SK-MEL-5 (cell line): Measurements from ENCODE around the gene WIZ. TPM values are rescaled to one million over a fixed set of nuclear protein-coding genes. Genes with fewer than 3 reads are reported as not detected.

Experiments
- DNase-seq: peaks from one replicate; pipeline ENCODE4 v3.0.0-alpha.2; 2016; ENCODE audit warnings: low read depth, low spot score
- in situ Hi-C: cut with HindIII; loops from 2 replicates; pipeline ENCODE4 v1.10.0; 2016; ENCODE audit warnings: low sequenced_read_pairs, high pct_unique_total_duplicates, low pct_unique_long_range_greater_than_20kb
- total RNA-seq: library from RNA; depleted of rRNA; stranded (reverse); fragments of >200 nt; shearing (Covaris generic); gene quantifications from 2 replicates; pipeline ENCODE4 v1.2.3, GENCODE V29; 2014

The WIZ gene
- total RNA-seq, 1 experiment from 2014 or later = 3.6 TPM

- DNase-seq = no peak
- in situ Hi-C loops = no loop called here
These were observed 11.6 kb downstream of the WIZ start for GRCh38 chr19:15438124-15438496.

- in situ Hi-C loops = no loop called here
- DNase-seq = no peak
These were observed 12.2 kb downstream of the WIZ start for GRCh38 chr19:15437355-15438123.

- in situ Hi-C loops = no loop called here
- no peak for DNase-seq
These were observed 13.0 kb downstream of the WIZ start for GRCh38 chr19:15436826-15437110.

- DNase-seq = no peak
- in situ Hi-C loops = no loop called here
These were observed 13.5 kb downstream of the WIZ start for GRCh38 chr19:15436012-15436825.

- in situ Hi-C loops = no loop called here
- DNase-seq = no peak
These were observed 16.2 kb downstream of the WIZ start for GRCh38 chr19:15433519-15434069.

GRCh38 chr19:15432629-15433518, 16.9 kb downstream of the WIZ start:
- peak; percentile 82 for DNase-seq

GRCh38 chr19:15432018-15432494, 17.7 kb downstream of the WIZ start:
- in situ Hi-C loops = no loop called here
- no peak for DNase-seq

More at GRCh38 chr19:15432629-15433518, 16.9 kb downstream of the WIZ start:
- in situ Hi-C loops = no loop called here

GRCh38 chr19:15431396-15432017, 18.2 kb downstream of the WIZ start:
- in situ Hi-C loops = no loop called here
- no peak for DNase-seq

GRCh38 chr19:15430526-15431120, 19.1 kb downstream of the WIZ start:
- in situ Hi-C loops = no loop called here
- DNase-seq = no peak

GRCh38 chr19:15429825-15430467, 19.8 kb downstream of the WIZ start:
- no peak for DNase-seq
- in situ Hi-C loops = no loop called here

GRCh38 chr19:15428956-15429824, 20.6 kb downstream of the WIZ start:
- no peak for DNase-seq
- in situ Hi-C loops = no loop called here

GRCh38 chr19:15427991-15428471, 21.7 kb downstream of the WIZ start:
- no peak for DNase-seq
- in situ Hi-C loops = no loop called here

- in situ Hi-C loops = no loop called here
These were observed 22.4 kb downstream of the WIZ start for GRCh38 chr19:15427350-15427700.

GRCh38 chr19:15426485-15427349, 23.0 kb downstream of the WIZ start:
- DNase-seq = peak; percentile 24
- in situ Hi-C loops = no loop called here

More at GRCh38 chr19:15427350-15427700, 22.4 kb downstream of the WIZ start:
- no peak for DNase-seq
